SK-N-SH treated with all-trans-retinoic acid at 6 μM for 48 hours (cell line): ENCODE measurements around the gene CDC42EP5.

Experiments used
- ATAC-seq: fragments of 200-7000 bp; cut with Tn5 transposase; 3 replicates; pipeline ENCODE4 v1.9.1; 2020; ENCODE audit warnings: mild to moderate bottlenecking, moderate library complexity
- BACH2 ChIP-seq: fragments of 250-450 bp; sonication (Bioruptor Pico); IDR thresholded peaks from 2 replicates; pipeline ENCODE4 v1.9.0; 2021; ENCODE audit warnings: mild to moderate bottlenecking, borderline replicate concordance
- CREB5 ChIP-seq: fragments of 250-450 bp; sonication (Bioruptor Pico); IDR thresholded peaks from 2 replicates; pipeline ENCODE4 v1.5.1; 2020; ENCODE audit warnings: low read depth, mild to moderate bottlenecking, moderate library complexity
- CSRNP3 ChIP-seq: fragments of 250-450 bp; sonication (Bioruptor Pico); IDR thresholded peaks from 2 replicates; pipeline ENCODE4 v1.5.1; 2021; ENCODE audit warnings: mild to moderate bottlenecking, moderate library complexity
- ESRRG ChIP-seq: fragments of 250-450 bp; sonication (Bioruptor Pico); IDR thresholded peaks from 2 replicates; pipeline ENCODE4 v1.6.1; 2021; ENCODE audit warnings: mild to moderate bottlenecking
- GLIS3 ChIP-seq: fragments of 250-450 bp; sonication (Bioruptor Pico); IDR thresholded peaks from 2 replicates; pipeline ENCODE4 v1.5.0; 2020; ENCODE audit warnings: mild to moderate bottlenecking, moderate library complexity
- ISL1 ChIP-seq: fragments of 250-450 bp; sonication (Bioruptor Pico); IDR thresholded peaks from 2 replicates; pipeline ENCODE4 v2.1.2; 2022; ENCODE audit warnings: mild to moderate bottlenecking, moderate library complexity
- OSR1 ChIP-seq: fragments of 250-450 bp; sonication (Bioruptor Pico); IDR thresholded peaks from 2 replicates; pipeline ENCODE4 v1.8.0; 2022; ENCODE audit warnings: moderate library complexity, mild to moderate bottlenecking, inconsistent platforms
- PATZ1 ChIP-seq: fragments of 250-450 bp; sonication (Bioruptor Pico); IDR thresholded peaks from 2 replicates; pipeline ENCODE4 v1.8.0; 2020; ENCODE audit warnings: mild to moderate bottlenecking, moderate library complexity, borderline replicate concordance
- POU6F1 ChIP-seq: fragments of 250-450 bp; sonication (Bioruptor Pico); IDR thresholded peaks from 2 replicates; pipeline ENCODE4 v1.8.0; 2021; ENCODE audit warnings: low read depth, mild to moderate bottlenecking, moderate library complexity, borderline replicate concordance
- PPARA ChIP-seq: fragments of 250-450 bp; sonication (Bioruptor Pico); IDR thresholded peaks from 2 replicates; pipeline ENCODE4 v1.5.0; 2020; ENCODE audit warnings: mild to moderate bottlenecking, borderline replicate concordance
- SNAI2 ChIP-seq: fragments of 250-450 bp; sonication (Bioruptor Pico); IDR thresholded peaks from 2 replicates; pipeline ENCODE4 v1.5.0; 2020; ENCODE audit warnings: mild to moderate bottlenecking, moderate library complexity
- TOX ChIP-seq: fragments of 250-450 bp; sonication (Bioruptor Pico); IDR thresholded peaks from 2 replicates; pipeline ENCODE4 v1.8.0; 2021; ENCODE audit warnings: mild to moderate bottlenecking, moderate library complexity, borderline replicate concordance
- TSHZ2 ChIP-seq: fragments of 250-450 bp; sonication (Bioruptor Pico); IDR thresholded peaks from 2 replicates; pipeline ENCODE4 v1.5.0; 2020; ENCODE audit warnings: mild to moderate bottlenecking, moderate library complexity
- ZFP3 ChIP-seq: fragments of 250-450 bp; sonication (Bioruptor Pico); IDR thresholded peaks from 2 replicates; pipeline ENCODE4 v1.5.0; 2020; ENCODE audit warnings: mild to moderate bottlenecking, moderate library complexity
- ZFP30 ChIP-seq: fragments of 450-650 bp; formaldehyde crosslinking; IDR thresholded peaks from 2 replicates; pipeline ENCODE4 v1.5.0; 2022; ENCODE audit warnings: mild to moderate bottlenecking, moderate library complexity
- ZNF565 ChIP-seq: fragments of 450-650 bp; formaldehyde crosslinking; conservative IDR thresholded peaks from 2 replicates; pipeline ENCODE4 v1.5.0; 2020; ENCODE audit warnings: low read depth, mild to moderate bottlenecking, moderate library complexity
- ZNF70 ChIP-seq: fragments of 450-650 bp; formaldehyde crosslinking; IDR thresholded peaks from 2 replicates; pipeline ENCODE4 v1.5.0; 2020; ENCODE audit warnings: mild to moderate bottlenecking, moderate library complexity
- ZNF8 ChIP-seq: fragments of 450-650 bp; formaldehyde crosslinking; IDR thresholded peaks from 2 replicates; pipeline ENCODE4 v1.5.0; 2020; ENCODE audit warnings: mild to moderate bottlenecking, moderate library complexity

Gene CDC42EP5

GRCh38 chr19:54451997-54452396, 21.1 kb downstream of the CDC42EP5 start:
- TF ChIP-seq OSR1 (no peak), ISL1 (CRISPR knock-in tag) (no peak), CREB5 (CRISPR knock-in tag) (no peak), GLIS3 (CRISPR knock-in tag) (no peak), SNAI2 (CRISPR knock-in tag) (no peak), TOX (CRISPR knock-in tag) (no peak), PPARA (CRISPR knock-in tag) (no peak), ESRRG (CRISPR knock-in tag) (no peak), ZNF8 (no peak)
- ATAC-seq: no peak

- TF ChIP-seq BACH2 (CRISPR knock-in tag) (no peak), POU6F1 (no peak), PATZ1 (CRISPR knock-in tag) (no peak), ISL1 (CRISPR knock-in tag) (no peak), PPARA (CRISPR knock-in tag) (no peak), ZFP30 (CRISPR knock-in tag) (no peak), ZNF8 (no peak), ZNF565 (CRISPR knock-in tag) (no peak), CSRNP3 (CRISPR knock-in tag) (no peak), ZFP3 (no peak), ZNF70 (CRISPR knock-in tag) (no peak)
- ATAC-seq: no peak
Measured at GRCh38 chr19:54451331-54451871, 21.7 kb downstream of the CDC42EP5 start.

GRCh38 chr19:54449701-54450069, 23.4 kb downstream of the CDC42EP5 start:
- TF ChIP-seq CREB5 (CRISPR knock-in tag) (no peak), GLIS3 (CRISPR knock-in tag) (no peak), SNAI2 (CRISPR knock-in tag) (no peak)
- TF ChIP-seq, all 23 proteins: peak for 0
- no peak for ATAC-seq

- TF ChIP-seq TOX (CRISPR knock-in tag) (no peak), GLIS3 (CRISPR knock-in tag) (no peak), TSHZ2 (CRISPR knock-in tag) (0 out of 2 replicates have a peak, but pooled peaks have one; percentile 34), ZNF565 (CRISPR knock-in tag) (0 out of 2 replicates have a peak, but pooled peaks have one; percentile 45)
- TF ChIP-seq, all 23 proteins: peak for 2
- ATAC-seq: peak; percentile 91
Measured at GRCh38 chr19:54448774-54449700, 24.1 kb downstream of the CDC42EP5 start, which contains the start of gene LENG8. Gene LENG8, plus strand, starts transcription at chr19:54449199. Its CDS starts 2,146 bp downstream, at chr19:54451345.
